Measurements from ENCODE around the gene ZNF324.

DNA sequence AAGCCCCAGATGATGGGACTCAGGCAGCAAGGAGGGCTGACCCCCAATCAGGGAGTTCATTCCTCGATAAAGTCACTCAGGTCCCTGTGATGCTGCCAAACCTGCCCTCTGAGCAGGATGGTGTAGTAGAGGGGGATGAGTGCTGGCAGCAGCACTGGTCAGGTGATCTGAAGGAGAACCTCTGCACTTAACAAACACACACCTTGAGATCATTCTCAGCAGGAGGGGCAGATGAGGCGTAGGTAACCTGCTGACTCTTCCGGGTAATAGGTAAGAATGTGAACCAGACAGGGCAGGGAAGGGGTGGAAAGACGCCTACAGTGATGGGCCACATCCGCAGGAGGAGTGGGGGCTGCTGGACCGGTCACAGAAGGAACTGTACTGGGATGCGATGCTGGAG, 12.4 kb downstream of the ZNF324 start:
- no peak for TF ChIP-seq POLR2AphosphoS5 (IDR thresholded peaks at IDR 0.05)
- no peak for TF ChIP-seq CTCF (IDR thresholded peaks at IDR 0.05 in 8 of 11, conservative IDR thresholded peaks at IDR 0.05 in 3 of 11)
- no peak for TF ChIP-seq POLR2A (IDR thresholded peaks at IDR 0.05)
